ENCODE results near the gene ZNF282. TPM values are rescaled to one million over a fixed set of nuclear protein-coding genes. Genes with fewer than 3 reads are reported as not detected.

ZNF282 gene
- total RNA-seq, 1 donor from 2014 or later: 32.0 TPM

- no peaks in the 10 kb centered on the region for H3K27me3 ChIP-seq (ENCODE audit: control insufficient read depth, insufficient read depth, low read length)
- H3K4me3 ChIP-seq (ENCODE audit: low read depth, low read length): no peak overlapping the region
- no peak for TF ChIP-seq CTCF (IDR thresholded peaks at IDR 0.05; ENCODE audit: insufficient read depth, low read length, poor library complexity, severe bottlenecking)
- no peak for DNase-seq (ENCODE audit: low read depth)
- H3K36me3 ChIP-seq (ENCODE audit: control insufficient read depth, insufficient read depth, low read length): peaks cover 4% of the 10 kb centered on the region
Observed at GRCh38 chr7:149256568-149256967, 61.2 kb downstream of the ZNF282 start.

DNA sequence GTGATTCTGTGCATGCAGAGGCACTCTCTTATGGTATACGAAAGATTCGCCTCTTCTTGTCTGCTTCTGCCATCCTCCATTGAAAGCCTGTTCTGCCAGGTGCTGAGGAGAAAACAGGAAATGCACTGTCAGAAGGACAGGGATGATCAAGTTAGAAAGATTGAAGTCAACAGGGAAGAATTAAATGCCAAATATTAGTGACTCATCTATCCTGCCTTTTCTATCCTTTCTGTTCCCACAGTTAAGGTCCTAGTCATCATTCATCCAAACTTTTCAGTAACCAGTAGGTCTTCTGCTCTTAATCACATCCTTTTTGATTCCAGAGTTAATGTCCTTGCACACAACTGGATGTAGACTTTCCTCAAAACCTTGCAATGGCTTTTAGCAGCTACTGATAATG is 61.8 kb downstream of the ZNF282 start:
- Histone ChIP-seq H3K36me3 (ENCODE audit: control insufficient read depth, insufficient read depth, low read length) (peaks cover 3% of the 10 kb centered on the region), H3K4me3 (ENCODE audit: low read depth, low read length) (no peak overlapping the region), H3K27me3 (ENCODE audit: control insufficient read depth, insufficient read depth, low read length) (no peaks in the 10 kb centered on the region)
- DNase-seq (ENCODE audit: low read depth): no peak
- TF ChIP-seq CTCF (IDR thresholded peaks at IDR 0.05; ENCODE audit: insufficient read depth, low read length, poor library complexity, severe bottlenecking): no peak

GRCh38 chr7:149261316-149261828 is 66.0 kb downstream of the ZNF282 start:
- Histone ChIP-seq H3K4me3 (ENCODE audit: low read depth, low read length) (peak overlapping the region; percentile 54), H3K36me3 (ENCODE audit: control insufficient read depth, insufficient read depth, low read length) (no peaks in the 10 kb centered on the region), H3K27me3 (ENCODE audit: control insufficient read depth, insufficient read depth, low read length) (no peaks in the 10 kb centered on the region)
- no peak for TF ChIP-seq CTCF (IDR thresholded peaks at IDR 0.05; ENCODE audit: insufficient read depth, low read length, poor library complexity, severe bottlenecking)
- no peak for DNase-seq (ENCODE audit: low read depth)

DNA sequence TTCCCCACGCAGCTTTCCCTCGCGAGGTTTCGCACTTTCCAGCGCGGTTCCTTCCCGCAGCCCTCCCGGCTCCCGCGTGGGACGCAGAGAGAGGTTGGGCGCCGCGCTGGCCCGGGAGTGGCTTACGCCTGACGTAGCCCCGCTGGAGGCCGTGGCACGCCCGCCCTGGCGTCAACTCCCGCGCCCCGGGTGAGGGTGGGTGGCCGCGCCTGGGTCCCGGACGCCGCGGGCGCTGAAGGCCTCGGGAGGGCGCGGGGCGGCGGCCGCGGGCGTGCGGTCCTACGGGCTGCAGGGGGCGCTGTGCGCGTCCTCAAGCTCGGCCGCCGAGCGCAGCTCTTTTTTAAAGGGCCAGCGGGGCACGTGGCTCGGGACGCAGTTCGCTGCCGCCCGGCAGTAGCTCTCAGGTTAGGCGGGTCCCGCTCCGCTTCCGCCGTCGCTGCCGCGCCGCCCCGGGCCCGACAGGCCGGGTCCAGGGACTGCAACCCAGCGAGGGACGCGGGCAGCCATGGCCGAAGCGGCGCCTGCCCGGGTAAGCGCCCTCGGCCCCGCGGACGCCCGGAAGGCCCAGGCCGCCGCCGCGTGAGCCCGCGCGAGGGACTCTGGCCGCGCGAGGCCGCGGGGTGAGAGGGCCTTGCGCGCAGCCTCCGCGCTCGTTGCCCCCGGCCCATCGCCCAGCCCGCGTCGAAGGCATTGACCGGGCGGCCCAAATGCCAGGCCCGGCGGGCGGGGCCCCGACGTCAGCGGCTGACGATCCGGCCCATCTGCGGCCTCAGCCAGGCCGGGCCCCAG is 66.7 kb downstream of the ZNF282 start, which contains the start of gene ZNF783:
TSS of gene ZNF783 (plus strand) at position 368 of the 789 bp plus-strand sequence. CDS start at position 506, 138 bp downstream.
- peak within 1 kb of the TSS; percentile 54 for H3K4me3 ChIP-seq (ENCODE audit: low read depth, low read length)
- TF ChIP-seq CTCF (IDR thresholded peaks at IDR 0.05; ENCODE audit: insufficient read depth, low read length, poor library complexity, severe bottlenecking): peak; percentile 37
- no peaks in the 10 kb centered on the region for H3K36me3 ChIP-seq (ENCODE audit: control insufficient read depth, insufficient read depth, low read length)
- DNase-seq (ENCODE audit: low read depth): no peak
- no peaks in the 10 kb centered on the region for H3K27me3 ChIP-seq (ENCODE audit: control insufficient read depth, insufficient read depth, low read length)

- no peak for TF ChIP-seq CTCF (IDR thresholded peaks at IDR 0.05; ENCODE audit: insufficient read depth, low read length, poor library complexity, severe bottlenecking)
- no peak overlapping the region for H3K4me3 ChIP-seq (ENCODE audit: low read depth, low read length)
- H3K27me3 ChIP-seq (ENCODE audit: control insufficient read depth, insufficient read depth, low read length): no peaks in the 10 kb centered on the region
- H3K36me3 ChIP-seq (ENCODE audit: control insufficient read depth, insufficient read depth, low read length): no peaks in the 10 kb centered on the region
- no peak for DNase-seq (ENCODE audit: low read depth)
Observed at GRCh38 chr7:149266451-149266850, 71.1 kb downstream of the ZNF282 start.
